Skeletal muscle tissue (tissue), 4 donors: ENCODE results near the gene BRD3OS. TPM values are rescaled to one million over a fixed set of nuclear protein-coding genes. Genes with fewer than 3 reads are reported as not detected.

Experiments
- H3K27ac ChIP-seq: one replicate; pipeline ENCODE4 v1.7.0; 2013; ENCODE audit warnings: mild to moderate bottlenecking, low read depth, low read length, inconsistent platforms
- H3K27me3 ChIP-seq, 3 donors: one replicate each; pipeline ENCODE4 v1.7.0; 2013; ENCODE audit warnings: low read length in 3 of 3; ENCODE audit not compliant: control insufficient read depth in 3 of 3, insufficient read depth in 3 of 3
- H3K36me3 ChIP-seq, 3 donors: one replicate each; pipeline ENCODE4 v1.7.0; 2013; ENCODE audit warnings: low read length in 3 of 3; ENCODE audit not compliant: control insufficient read depth in 3 of 3, insufficient read depth in 3 of 3
- H3K4me1 ChIP-seq, 3 donors: one replicate each; pipeline ENCODE4 v1.7.0; 2013; ENCODE audit warnings: low read length in 3 of 3, mild to moderate bottlenecking in 3 of 3; ENCODE audit not compliant: control insufficient read depth in 3 of 3, insufficient read depth in 3 of 3
- H3K4me3 ChIP-seq, 3 donors: one replicate each; pipeline ENCODE4 v1.7.0; 2013; ENCODE audit warnings: low read length in 3 of 3
- H3K9ac ChIP-seq, 3 donors: one replicate each; pipeline ENCODE4 v1.7.0; 2013; ENCODE audit warnings: low read length in 3 of 3, mild to moderate bottlenecking in 3 of 3, moderate library complexity in 2 of 3, low read depth in 1 of 3
- H3K9me3 ChIP-seq, 3 donors: one replicate each; pipeline ENCODE4 v1.7.0; 2013; ENCODE audit warnings: low read length in 3 of 3; ENCODE audit not compliant: control insufficient read depth in 3 of 3
- total RNA-seq: library from RNA; depleted of rRNA; stranded (reverse); fragments of >200 nt; gene quantifications from one replicate; pipeline ENCODE4 v1.2.3, GENCODE V29; 2014
- donor health status: Osteomylitis.

BRD3OS gene
- total RNA-seq, 1 donor from 2014 or later = 3.7 TPM

GRCh38 chr9:134056483-134057306 is 31.4 kb downstream of the BRD3OS start:
- Histone ChIP-seq H3K9me3 (no peaks in the 10 kb centered on the region), H3K27me3 (no peaks in the 10 kb centered on the region), H3K27ac (peak overlapping the region; percentile 63), H3K4me3 (peak overlapping the region in 2 of 3 donors; percentile 17 to 60), H3K9ac (peak overlapping the region; percentile 23 to 79 (median 24)), H3K36me3 (peaks cover 11 to 15% (median 12%) of the 10 kb centered on the region in 3 donors), H3K4me1 (peaks cover 83 to 94% (median 86%) of the 10 kb centered on the region in 3 donors)

GRCh38 chr9:134057307-134057657 is 32.0 kb downstream of the BRD3OS start:
- H3K4me1 ChIP-seq = peaks cover 89 to 100% (median 92%) of the 10 kb centered on the region in 3 donors
- H3K36me3 ChIP-seq = peaks cover 8 to 11% (median 8%) of the 10 kb centered on the region in 3 donors
- H3K27ac ChIP-seq = peak overlapping the region; percentile 63
- no peaks in the 10 kb centered on the region for H3K27me3 ChIP-seq
- no peak overlapping the region for H3K4me3 ChIP-seq
- H3K9ac ChIP-seq = peak overlapping the region in 2 of 3 donors; percentile 24 to 79
- H3K9me3 ChIP-seq = no peaks in the 10 kb centered on the region

- no peaks in the 10 kb centered on the region for H3K27me3 ChIP-seq
- H3K9me3 ChIP-seq = no peaks in the 10 kb centered on the region
- peaks cover 97 to 100% (median 97%) of the 10 kb centered on the region in 3 donors for H3K4me1 ChIP-seq
- H3K4me3 ChIP-seq = no peak overlapping the region
- H3K27ac ChIP-seq = no peak overlapping the region
- H3K36me3 ChIP-seq = peaks cover under 1 to 4% (median under 1%) of the 10 kb centered on the region in 3 donors
- H3K9ac ChIP-seq = peak overlapping the region in 2 of 3 donors; percentile 43 to 50
These were observed 32.7 kb downstream of the BRD3OS start for GRCh38 chr9:134057751-134058701.

GRCh38 chr9:134058716-134059115 is 33.4 kb downstream of the BRD3OS start:
- H3K9ac ChIP-seq = peak overlapping the region in 2 of 3 donors; percentile 7 to 40
- H3K4me1 ChIP-seq = peaks cover 99 to 100% (median 100%) of the 10 kb centered on the region in 3 donors

DNA sequence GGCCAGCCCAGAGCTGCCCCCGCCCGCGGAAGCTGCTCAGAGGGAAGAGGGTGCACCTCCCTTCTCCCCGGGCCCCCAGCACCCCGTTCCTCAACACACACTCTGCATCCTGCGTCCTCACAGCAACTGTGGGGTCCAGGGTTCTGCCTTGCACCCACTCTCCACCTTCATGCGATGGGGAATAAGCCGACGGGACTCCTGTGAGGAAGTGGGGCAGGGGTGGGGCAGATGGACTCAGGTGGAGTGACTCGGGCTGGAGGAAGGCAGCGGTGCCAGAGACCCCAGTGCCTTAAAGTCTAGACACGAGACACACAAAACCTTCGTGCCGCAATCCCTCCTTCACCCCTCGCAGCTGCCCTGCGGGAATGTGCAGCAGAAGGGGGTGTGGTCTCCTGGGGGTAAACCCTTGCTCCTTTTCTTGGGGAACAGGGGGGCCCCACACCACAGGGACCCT is 33.9 kb downstream of the BRD3OS start:
- H3K4me1 ChIP-seq = peaks cover 97 to 99% (median 98%) of the 10 kb centered on the region in 3 donors
- no peaks in the 10 kb centered on the region for H3K27me3 ChIP-seq
- H3K9me3 ChIP-seq = no peaks in the 10 kb centered on the region
- H3K36me3 ChIP-seq = peaks cover 0 to 2% (median 0%) of the 10 kb centered on the region in 3 donors
- peak overlapping the region in 1 of 3 donors; percentile 9 for H3K4me3 ChIP-seq
- no peak overlapping the region for H3K27ac ChIP-seq
- peak overlapping the region in 2 of 3 donors; percentile 7 to 40 for H3K9ac ChIP-seq

More at GRCh38 chr9:134058716-134059115, 33.4 kb downstream of the BRD3OS start:
- H3K27me3 ChIP-seq = no peaks in the 10 kb centered on the region
- H3K9me3 ChIP-seq = no peaks in the 10 kb centered on the region
- peaks cover 0 to 2% (median 0%) of the 10 kb centered on the region in 3 donors for H3K36me3 ChIP-seq
- H3K4me3 ChIP-seq = peak overlapping the region in 1 of 3 donors; percentile 9
- H3K27ac ChIP-seq = no peak overlapping the region

DNA sequence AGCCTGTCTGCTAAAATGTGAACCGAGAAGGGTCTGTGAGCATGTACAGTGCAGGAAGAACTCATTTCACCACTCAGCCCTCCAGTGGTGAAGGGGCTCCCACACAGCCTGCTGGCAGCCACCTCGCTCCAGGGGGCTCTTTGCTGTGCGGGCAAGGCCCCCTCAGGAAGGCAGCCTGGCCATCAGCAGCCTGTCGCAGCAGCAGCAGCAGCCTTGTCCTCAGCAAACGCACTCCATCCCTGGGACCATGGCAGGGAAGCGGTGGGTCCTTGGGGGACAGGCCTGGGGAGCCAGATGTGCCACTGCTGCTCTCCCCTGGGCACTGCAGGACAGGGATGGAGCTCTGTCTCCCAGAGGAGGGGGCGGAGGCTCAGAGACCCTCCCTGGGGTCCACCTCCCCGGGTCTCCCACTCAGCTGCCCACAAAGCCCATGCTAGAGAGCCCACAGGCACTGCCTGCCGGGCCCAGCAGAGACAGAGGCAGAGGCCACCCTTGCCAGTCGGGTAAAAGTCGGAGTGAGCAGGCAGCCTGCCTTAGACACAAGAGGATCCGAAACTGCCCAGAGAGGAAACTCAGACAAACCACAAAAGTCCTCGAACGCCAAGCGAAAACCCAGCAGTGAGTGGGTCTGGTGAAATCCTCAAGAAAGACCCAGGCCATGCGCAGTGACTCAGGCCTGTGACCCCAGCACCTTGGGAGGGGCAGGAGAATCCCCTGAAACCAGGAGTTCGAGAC is 34.5 kb downstream of the BRD3OS start:
- peak overlapping the region; percentile 7 to 79 (median 20) for H3K9ac ChIP-seq
- H3K36me3 ChIP-seq = peaks cover 0 to 2% (median 0%) of the 10 kb centered on the region in 3 donors
- H3K4me1 ChIP-seq = peaks cover 97 to 98% (median 98%) of the 10 kb centered on the region in 3 donors
- no peaks in the 10 kb centered on the region for H3K27me3 ChIP-seq
- no peak overlapping the region for H3K4me3 ChIP-seq
- no peaks in the 10 kb centered on the region for H3K9me3 ChIP-seq
- no peak overlapping the region for H3K27ac ChIP-seq

DNA sequence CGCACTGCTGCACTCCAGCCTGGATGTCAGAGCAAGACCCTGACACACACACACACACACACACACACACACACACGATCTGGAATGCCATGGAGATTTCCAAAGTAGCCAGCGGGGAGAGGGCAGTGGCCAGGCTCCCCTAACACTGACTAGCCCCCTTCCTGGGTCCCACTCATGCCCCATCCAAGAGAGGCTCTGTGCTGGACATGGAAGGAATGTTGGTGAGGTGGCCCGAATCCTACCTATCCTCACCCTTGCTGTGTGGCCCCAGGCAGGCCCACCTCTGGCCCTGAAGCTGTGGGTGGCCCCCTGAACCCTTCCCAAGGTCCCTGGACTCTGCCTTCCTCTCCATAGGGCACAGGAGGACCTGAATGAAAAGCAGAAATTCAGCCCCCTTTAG is 35.3 kb downstream of the BRD3OS start:
- Histone ChIP-seq H3K36me3 (peaks cover 0 to 2% (median 0%) of the 10 kb centered on the region in 3 donors), H3K27me3 (no peaks in the 10 kb centered on the region), H3K4me1 (peaks cover 94 to 97% (median 96%) of the 10 kb centered on the region in 3 donors), H3K9me3 (no peaks in the 10 kb centered on the region), H3K9ac (peak overlapping the region in 2 of 3 donors; percentile 38 to 79), H3K4me3 (no peak overlapping the region), H3K27ac (no peak overlapping the region)

DNA sequence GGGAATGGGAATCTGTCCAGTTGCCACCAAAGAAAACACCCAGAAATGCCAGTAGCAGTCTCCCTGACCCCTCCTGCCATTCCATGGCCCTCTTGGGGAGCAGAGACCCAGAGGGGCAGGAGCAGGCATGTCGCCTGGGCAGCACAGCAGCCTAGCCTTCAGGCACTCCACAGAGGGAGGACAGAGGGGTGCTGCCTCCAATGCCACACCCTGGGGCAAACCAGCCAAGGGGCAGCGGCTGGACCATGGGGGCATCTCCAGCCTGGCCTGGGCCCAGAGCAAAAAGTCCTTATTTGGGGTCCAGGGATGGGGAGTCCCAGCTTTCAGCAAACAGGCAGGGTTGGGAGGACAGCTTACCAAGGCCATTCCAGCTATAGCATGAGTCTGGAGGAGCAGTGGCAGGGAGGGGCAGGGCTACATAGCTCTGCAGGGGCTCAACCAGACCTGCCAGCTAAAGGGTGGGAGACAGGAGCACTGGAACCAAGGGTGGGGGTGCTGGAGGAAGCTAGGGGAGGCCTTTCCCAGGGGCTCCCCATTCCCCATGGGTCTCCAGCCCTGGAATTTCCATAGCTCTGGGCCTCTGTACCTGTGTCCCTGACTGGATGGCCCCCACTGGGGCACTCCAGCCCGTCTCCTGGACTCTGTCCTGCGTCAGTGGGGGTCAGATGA is 35.9 kb downstream of the BRD3OS start:
- Histone ChIP-seq H3K4me1 (peaks cover 92 to 97% (median 96%) of the 10 kb centered on the region in 3 donors), H3K27me3 (no peaks in the 10 kb centered on the region), H3K9ac (peak overlapping the region; percentile 38 to 79 (median 69)), H3K27ac (peak overlapping the region; percentile 75), H3K4me3 (peak overlapping the region in 2 of 3 donors; percentile 42 to 52), H3K36me3 (peaks cover 0 to 2% (median 0%) of the 10 kb centered on the region in 3 donors), H3K9me3 (no peaks in the 10 kb centered on the region)
